ENCODE results near the gene SNAP29. TPM values are rescaled to one million over a fixed set of nuclear protein-coding genes. Genes with fewer than 3 reads are reported as not detected.

Gene SNAP29
- total and polyA plus RNA-seq, 12 donors, result 15.1 to 76.5 (median 24.7) TPM

GRCh38 chr22:20919718-20920117 lies 60.9 kb downstream of the SNAP29 start:
- peak overlapping the region in 1 of 5 donors; percentile 9 for H3K27ac ChIP-seq
- 13 to 24% (median 19%) methylated on average over 4 of the region's 4 CpGs for WGBS, 4 donors

GRCh38 chr22:20920881-20921203 lies 62.0 kb downstream of the SNAP29 start:
- no peaks in the 10 kb centered on the region for H3K9me3 ChIP-seq (replicated peaks in 1 of 3)
- H3K27me3 ChIP-seq, result no peaks in the 10 kb centered on the region
- H3K4me3 ChIP-seq, result peak overlapping the region in 1 of 4 donors; percentile 10
- TF ChIP-seq POLR2A (IDR thresholded peaks at IDR 0.05), result no peak
- no peak for TF ChIP-seq CTCF (IDR thresholded peaks at IDR 0.05)
- H3K27ac ChIP-seq, result no peak overlapping the region
- H3K4me1 ChIP-seq (replicated peaks in 1 of 2), result peaks cover 15 to 43% of the 10 kb centered on the region in 2 donors
- intact Hi-C loops (cut with DNase I), result no loop called here
- WGBS, 4 donors, result 56 to 75% (median 69%) methylated on average over 3 of the region's 3 CpGs
- no peak for DNase-seq
- H3K36me3 ChIP-seq (replicated peaks in 1 of 2), result no peaks in the 10 kb centered on the region

More at GRCh38 chr22:20919718-20920117, 60.9 kb downstream of the SNAP29 start:
- no peaks in the 10 kb centered on the region for H3K9me3 ChIP-seq (replicated peaks in 1 of 3)
- intact Hi-C loops (cut with DNase I), result no loop called here
- H3K27me3 ChIP-seq, result no peaks in the 10 kb centered on the region
- DNase-seq, result no peak
- no peaks in the 10 kb centered on the region for H3K36me3 ChIP-seq (replicated peaks in 1 of 2)
- peaks cover 15 to 39% of the 10 kb centered on the region in 2 donors for H3K4me1 ChIP-seq (replicated peaks in 1 of 2)
- no peak for TF ChIP-seq CTCF (IDR thresholded peaks at IDR 0.05)
- no peak for TF ChIP-seq POLR2A (IDR thresholded peaks at IDR 0.05)
- H3K4me3 ChIP-seq, result peak overlapping the region in 1 of 4 donors; percentile 91

- Histone ChIP-seq H3K4me3 (no peak overlapping the region), H3K27me3 (no peaks in the 10 kb centered on the region), H3K36me3 (replicated peaks in 1 of 2) (no peaks in the 10 kb centered on the region), H3K4me1 (replicated peaks in 1 of 2) (peaks cover 15 to 46% of the 10 kb centered on the region in 2 donors), H3K9me3 (replicated peaks in 1 of 3) (no peaks in the 10 kb centered on the region), H3K27ac (no peak overlapping the region)
- 40 to 90% (median 77%) methylated on average over 2 to 3 of the region's 3 CpGs for WGBS, 4 donors
- DNase-seq, result no peak
- TF ChIP-seq CTCF (IDR thresholded peaks at IDR 0.05) (no peak), POLR2A (IDR thresholded peaks at IDR 0.05) (no peak)
- intact Hi-C loops (cut with DNase I), result no loop called here
These were observed 63.4 kb downstream of the SNAP29 start for GRCh38 chr22:20922141-20922751.

GRCh38 chr22:20926243-20926642 lies 67.4 kb downstream of the SNAP29 start:
- H3K9me3 ChIP-seq (replicated peaks in 1 of 3), result no peaks in the 10 kb centered on the region
- no peaks in the 10 kb centered on the region for H3K36me3 ChIP-seq (replicated peaks in 1 of 2)
- H3K27me3 ChIP-seq, result no peaks in the 10 kb centered on the region
- 89 to 96% (median 92%) methylated on average over 2 of the region's 2 CpGs for WGBS, 4 donors
- no peak overlapping the region for H3K27ac ChIP-seq
- DNase-seq, result no peak
- no peak for TF ChIP-seq CTCF (IDR thresholded peaks at IDR 0.05)
- TF ChIP-seq POLR2A (IDR thresholded peaks at IDR 0.05), result no peak
- no peak overlapping the region for H3K4me3 ChIP-seq
- peaks cover 0 to 41% of the 10 kb centered on the region in 2 donors for H3K4me1 ChIP-seq (replicated peaks in 1 of 2)
- intact Hi-C loops (cut with DNase I), result no loop called here
